K562 (cell line): ENCODE measurements around the gene KMT2A. TPM values are rescaled to one million over a fixed set of nuclear protein-coding genes. Genes with fewer than 3 reads are reported as not detected.

Source experiments
- CEBPB ChIP-seq: fragments of 450-650 bp; IDR thresholded peaks from 2 replicates; pipeline ENCODE4 v1.6.1; 2016; ENCODE audit warnings: missing genetic modification characterization, missing compliant biosample characterization
- CEBPG ChIP-seq, 3 experiments: fragments of 200-800 bp in 1 of 3; sonication (Bioruptor generic) in 1 of 3; sonication (generic) in 1 of 3; formaldehyde crosslinking in 1 of 3; IDR thresholded peaks in 2 of 3; conservative IDR thresholded peaks in 1 of 3; 2 replicates each; pipeline versions ENCODE4 v1.6.1 to v1.8.0; 2016 to 2022; ENCODE audit warnings: missing compliant biosample characterization in 2 of 3, missing genetic modification characterization in 2 of 3, mild to moderate bottlenecking in 1 of 3, missing genetic modification reagents in 1 of 3
- CHD4 ChIP-seq: fragments of 200-600 bp; sonication (generic); IDR thresholded peaks from 3 replicates; pipeline ENCODE4 v1.6.1; 2012; ENCODE audit warnings: low read depth, mild to moderate bottlenecking, mixed read lengths, low read length, inconsistent platforms; ENCODE audit not compliant: insufficient read depth, insufficient replicate concordance, poor library complexity, severe bottlenecking
- CTBP1 ChIP-seq: fragments of 450-650 bp; IDR thresholded peaks from 2 replicates; pipeline ENCODE4 v1.6.1; 2016; ENCODE audit warnings: borderline replicate concordance
- EP300 ChIP-seq: IDR thresholded peaks from 2 replicates; pipeline ENCODE4 v1.6.1; 2012; ENCODE audit warnings: low read length, improper control_type of control experiment
- ESRRA ChIP-seq: fragments of 450-650 bp; IDR thresholded peaks from 2 replicates; pipeline ENCODE4 v1.6.1; 2014; ENCODE audit warnings: low read depth, mild to moderate bottlenecking, moderate library complexity, borderline replicate concordance
- FOXP1 ChIP-seq: sonication (generic); formaldehyde crosslinking; IDR thresholded peaks from 2 replicates; pipeline ENCODE4 v1.8.0; 2022; ENCODE audit warnings: mild to moderate bottlenecking, missing genetic modification reagents
- HLTF ChIP-seq: fragments of 450-650 bp; IDR thresholded peaks from 2 replicates; pipeline ENCODE4 v1.6.1; 2016
- MED1 ChIP-seq: sonication (generic); formaldehyde crosslinking; IDR thresholded peaks from 2 replicates; pipeline ENCODE4 v1.8.1; 2023; ENCODE audit warnings: missing genetic modification reagents, borderline replicate concordance
- MTA2 ChIP-seq: fragments of 450-650 bp; IDR thresholded peaks from 2 replicates; pipeline ENCODE4 v1.6.1; 2016; ENCODE audit warnings: low read depth
- NCOA2 ChIP-seq, 2 experiments: fragments of 450-650 bp; IDR thresholded peaks; 2 replicates each; pipeline ENCODE4 v1.6.1; 2018; ENCODE audit warnings: mild to moderate bottlenecking in 2 of 2, moderate library complexity in 1 of 2; ENCODE audit not compliant: partially characterized antibody in 2 of 2
- PHB2 ChIP-seq: fragments of 450-650 bp; IDR thresholded peaks from 2 replicates; pipeline ENCODE4 v1.6.1; 2017; ENCODE audit warnings: low read depth
- PYGO2 ChIP-seq: fragments of 450-650 bp; IDR thresholded peaks from 2 replicates; pipeline ENCODE4 v1.6.1; 2016; ENCODE audit warnings: mild to moderate bottlenecking, missing genetic modification characterization, moderate library complexity, missing compliant biosample characterization
- RBM14 ChIP-seq: fragments of 200-400 bp; formaldehyde crosslinking; IDR thresholded peaks from 2 replicates; pipeline ENCODE4 v1.6.1; 2018; ENCODE audit warnings: low read depth, mild to moderate bottlenecking, low read length, moderate library complexity, borderline replicate concordance; ENCODE audit not compliant: insufficient read depth
- SMAD4 ChIP-seq: fragments of 250-450 bp; sonication (Bioruptor Pico); conservative IDR thresholded peaks from 2 replicates; pipeline ENCODE4 v1.8.0; 2021; ENCODE audit warnings: inconsistent platforms, mild to moderate bottlenecking, moderate library complexity
- SMARCA5 ChIP-seq: fragments of 450-650 bp; IDR thresholded peaks from 2 replicates; pipeline ENCODE4 v1.6.1; 2016
- SMARCB1 ChIP-seq: IDR thresholded peaks from 2 replicates; pipeline ENCODE4 v1.6.1; 2011; ENCODE audit warnings: improper control_type of control experiment, low read depth; ENCODE audit not compliant: insufficient read length
- TEAD4 ChIP-seq, 2 experiments: sonication (generic) in 1 of 2; formaldehyde crosslinking in 1 of 2; IDR thresholded peaks; 2 replicates each; pipeline versions ENCODE4 v1.6.1 to v1.8.0; 2012 to 2022; ENCODE audit warnings: borderline replicate concordance in 1 of 2, inconsistent platforms in 1 of 2, low read length in 1 of 2, mild to moderate bottlenecking in 1 of 2, missing genetic modification reagents in 1 of 2
- ZKSCAN1 ChIP-seq: fragments of 150-350 bp; IDR thresholded peaks from 2 replicates; pipeline ENCODE4 v1.6.1; 2016; ENCODE audit warnings: low read depth, low read length
- ZNF134 ChIP-seq: fragments of 250-450 bp; sonication (Bioruptor Pico); conservative IDR thresholded peaks from 2 replicates; pipeline ENCODE4 v1.4.0; 2020
- ZNF707 ChIP-seq: fragments of 250-450 bp; sonication (Bioruptor Pico); conservative IDR thresholded peaks from 2 replicates; pipeline ENCODE4 v1.8.0; 2022; ENCODE audit warnings: inconsistent platforms, mild to moderate bottlenecking, moderate library complexity
- polyA plus RNA-seq, 8 experiments: library from polyadenylated mRNA; depleted of rRNA in 4 of 8; stranded (reverse) in 5 of 8; unstranded in 3 of 8; fragments of >200 nt; fragmentation: Nextera tagmentation in 2 of 8; fragmentation: Illumina TruSeq in 1 of 8; extraction: Ambion mirVana in 2 of 8; extraction: Trizol in 1 of 8; gene quantifications; 2 replicates each; pipeline versions ENCODE4 v1.2.1 to v1.2.3, GENCODE V29; 2011 to 2014; ENCODE audit warnings: inconsistent platforms in 1 of 8, missing spikeins in 1 of 8
- total RNA-seq, 7 experiments: library from RNA; depleted of rRNA in 6 of 7; stranded (reverse); fragments of >200 nt in 6 of 7; fragmentation: Illumina TruSeq in 2 of 7; extraction: Trizol in 2 of 7; gene quantifications; 2 replicates each; pipeline versions ENCODE4 v1.2.1 to v1.2.3, GENCODE V29; 2011 to 2021; ENCODE audit warnings: low replicate concordance in 1 of 7
- TF ChIP-seq, protein P1 (sequence below): fragments of 250-450 bp; sonication (Bioruptor Pico); IDR thresholded peaks from 2 replicates; pipeline ENCODE4 v1.5.0; 2021

The KMT2A gene
- total and polyA plus RNA-seq, 9 of the 15 experiments (the other 6 are each of a cell fraction or from before 2014, with no cell fraction given), result 9.6 to 59.9 (median 32.6) TPM

GRCh38 chr11:118415062-118415738 lies 21.1 kb upstream of the KMT2A start (continued):
- TF ChIP-seq SMARCB1 (no peak), CEBPB (peak; percentile 47; the same call in 1 of the 2 replicates), PYGO2 (tag) (no peak), TEAD4 (IDR thresholded peaks at IDR 0.05; ENCODE audit: low read length) (0 out of 2 replicates have a peak, but pooled peaks have one; percentile 19), TEAD4 (CRISPR knock-in tag; IDR thresholded peaks at IDR 0.05; ENCODE audit: borderline replicate concordance) (no peak), HLTF (no peak), SMAD4 (CRISPR knock-in tag) (peak; percentile 26), NCOA2 (IDR thresholded peaks at IDR 0.05; ENCODE audit: partially characterized antibody in 2 of 2) (peak in 1 of 2 experiments; percentile 77), CEBPG (CRISPR knock-in tag; IDR thresholded peaks at IDR 0.05) (no peak), CEBPG (tag; conservative IDR thresholded peaks at IDR 0.05 in 1 of 2, IDR thresholded peaks at IDR 0.05 in 1 of 2) (peak in 1 of 2 experiments; percentile 7; a peak in 1 of 4 replicates), CHD4 (peak; percentile 19), ZKSCAN1 (no peak), EP300 (0 out of 2 replicates have a peak, but pooled peaks have one; percentile 7), ZNF707 (CRISPR knock-in tag) (no peak), CTBP1 (no peak), SMARCA5 (peak; percentile 72), PHB2 (0 out of 2 replicates have a peak, but pooled peaks have one; percentile 11), RBM14 (no peak), MED1 (CRISPR knock-in tag) (no peak), MTA2 (0 out of 2 replicates have a peak, but pooled peaks have one; percentile 11), FOXP1 (CRISPR knock-in tag) (no peak), ESRRA (peak; percentile 14; the same call in 1 of the 2 replicates), ZNF134 (CRISPR knock-in tag) (no peak)
- TF ChIP-seq, protein P1, sequence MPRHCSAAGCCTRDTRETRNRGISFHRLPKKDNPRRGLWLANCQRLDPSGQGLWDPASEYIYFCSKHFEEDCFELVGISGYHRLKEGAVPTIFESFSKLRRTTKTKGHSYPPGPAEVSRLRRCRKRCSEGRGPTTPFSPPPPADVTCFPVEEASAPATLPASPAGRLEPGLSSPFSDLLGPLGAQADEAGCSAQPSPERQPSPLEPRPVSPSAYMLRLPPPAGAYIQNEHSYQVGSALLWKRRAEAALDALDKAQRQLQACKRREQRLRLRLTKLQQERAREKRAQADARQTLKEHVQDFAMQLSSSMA, result no peak
